HG03442 (cell line): ENCODE measurements around the gene CDYL.
"Not testable (repeated sequence)": the region's sequence is repeated elsewhere in the genome, so short reads cannot be mapped to it uniquely, and the experiment has no call there.

Experiments
- ATAC-seq: cut with Tn5 transposase; IDR thresholded peaks from one replicate; pipeline ENCODE4 v1.9.1; 2021; ENCODE audit warnings: mild to moderate bottlenecking, moderate library complexity; ENCODE audit not compliant: unreplicated experiment

The CDYL gene

DNA sequence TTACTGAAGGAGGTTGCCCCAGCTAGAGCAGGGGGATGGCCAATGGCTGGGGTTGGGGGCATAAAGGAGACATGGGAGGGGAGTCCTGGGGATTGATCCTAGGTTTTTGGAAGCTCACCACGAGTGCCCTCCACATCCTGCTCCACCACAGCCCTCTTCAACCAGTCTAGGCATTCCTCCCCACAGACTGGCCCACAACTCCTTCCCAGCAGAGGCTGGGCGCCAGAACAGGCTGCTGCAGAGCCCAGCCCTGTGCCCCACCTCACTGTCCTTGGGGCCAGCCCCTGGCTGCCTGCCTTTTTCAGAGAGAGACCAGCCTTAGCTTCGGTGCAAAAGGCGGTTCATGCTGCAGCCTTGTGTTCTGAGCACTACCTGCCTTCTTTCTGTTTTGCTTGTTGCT lies 211.2 kb downstream of the CDYL start:
- no peak for ATAC-seq

DNA sequence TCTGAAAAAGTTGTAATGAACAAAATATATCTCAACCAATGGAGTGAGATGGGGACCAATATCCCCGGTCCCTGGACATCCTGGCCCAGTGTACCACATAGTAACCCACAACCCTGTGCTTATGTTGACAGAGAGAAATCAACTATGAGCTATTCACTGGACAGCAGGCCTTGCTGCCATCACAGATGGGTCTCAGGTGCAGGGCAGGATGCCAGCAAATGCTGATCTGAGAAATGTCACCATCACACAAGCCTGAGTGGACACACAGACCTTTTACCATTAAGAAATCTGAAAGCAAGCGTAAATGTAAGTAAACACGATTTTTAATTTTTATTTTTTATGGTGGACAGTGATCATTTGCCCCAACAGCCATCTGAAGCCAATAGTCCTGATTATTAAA lies 218.5 kb downstream of the CDYL start:
- no peak for ATAC-seq

DNA sequence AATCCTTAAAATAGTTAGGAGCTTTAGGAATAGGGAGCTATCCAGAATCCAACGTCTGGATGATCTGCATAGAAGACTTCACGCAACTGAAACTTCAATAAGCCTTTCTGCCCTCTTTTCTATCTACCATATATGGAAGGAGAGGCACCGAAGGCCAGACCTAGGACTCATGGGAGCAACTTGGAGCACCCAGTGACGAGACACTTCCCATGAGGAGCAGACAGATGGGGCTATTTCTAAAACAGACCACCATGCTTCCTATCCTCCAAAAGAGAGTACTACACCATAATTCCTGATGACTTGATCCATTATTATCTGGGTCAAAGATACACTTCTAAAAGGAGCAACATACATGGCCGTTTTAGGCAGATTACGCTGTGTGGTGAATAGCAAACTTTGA lies 221.7 kb downstream of the CDYL start:
- ATAC-seq: no peak

DNA sequence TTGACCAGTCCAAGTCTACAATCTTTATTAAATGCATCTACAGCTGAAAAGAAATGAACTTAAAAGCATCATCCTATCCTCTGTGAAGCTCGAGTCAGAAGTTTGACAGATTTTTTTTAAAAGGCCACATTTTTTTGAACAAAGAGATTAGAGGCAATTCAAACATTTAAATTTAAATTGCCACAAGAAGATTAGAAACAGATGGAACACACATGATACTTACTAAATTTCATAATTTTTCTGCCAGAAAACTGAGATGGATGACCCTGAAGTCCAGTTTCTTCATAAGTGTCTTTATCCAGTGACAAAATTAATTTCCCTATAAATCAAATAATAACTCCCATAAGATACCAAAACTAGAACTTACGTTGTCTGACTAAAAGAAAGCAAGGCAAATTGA lies 223.4 kb downstream of the CDYL start:
- no peak for ATAC-seq

DNA sequence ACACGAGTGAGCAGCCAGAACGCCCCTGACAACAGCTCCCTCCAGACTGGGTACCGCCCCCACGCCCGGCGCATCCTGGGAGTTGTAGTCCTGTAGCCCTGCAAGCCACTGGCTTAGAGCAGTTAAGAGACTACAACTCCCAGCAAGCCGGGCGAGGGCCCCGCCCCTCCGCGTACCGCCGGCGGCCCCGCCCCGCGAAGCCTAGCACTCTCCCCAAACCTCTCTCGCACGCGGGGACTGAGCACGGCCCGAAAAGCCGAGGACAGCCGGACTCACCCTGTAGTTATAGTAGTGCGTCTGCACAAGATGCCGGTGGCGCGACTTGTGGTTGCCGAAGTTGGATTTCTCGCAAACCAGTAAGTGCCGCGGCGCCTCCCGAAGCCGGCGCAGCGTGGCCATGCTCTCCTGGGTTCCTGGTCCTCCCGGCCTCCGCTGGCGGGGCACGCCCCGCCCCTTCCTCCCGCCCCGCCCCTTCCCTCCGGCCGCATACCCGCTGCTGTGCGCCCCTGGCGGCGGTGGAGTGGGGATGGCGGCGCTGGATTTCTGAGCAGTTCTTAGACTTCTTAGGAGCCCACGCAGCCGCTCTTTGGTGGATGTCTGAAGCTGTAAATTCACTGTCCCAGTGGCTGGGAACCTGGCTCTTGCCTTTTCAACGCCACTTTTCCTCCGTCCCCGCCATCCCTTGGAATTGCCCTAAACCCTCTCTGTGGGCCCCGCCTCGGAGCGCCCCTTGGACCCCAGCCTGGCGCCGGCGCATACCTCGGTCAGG lies 227.6 kb downstream of the CDYL start, which contains the start of gene RPP40:
TSS of gene RPP40 (minus strand) at position 434 of the 769 bp plus-strand sequence. CDS start at position 399, 35 bp downstream.
- ATAC-seq: peak; percentile 93

DNA sequence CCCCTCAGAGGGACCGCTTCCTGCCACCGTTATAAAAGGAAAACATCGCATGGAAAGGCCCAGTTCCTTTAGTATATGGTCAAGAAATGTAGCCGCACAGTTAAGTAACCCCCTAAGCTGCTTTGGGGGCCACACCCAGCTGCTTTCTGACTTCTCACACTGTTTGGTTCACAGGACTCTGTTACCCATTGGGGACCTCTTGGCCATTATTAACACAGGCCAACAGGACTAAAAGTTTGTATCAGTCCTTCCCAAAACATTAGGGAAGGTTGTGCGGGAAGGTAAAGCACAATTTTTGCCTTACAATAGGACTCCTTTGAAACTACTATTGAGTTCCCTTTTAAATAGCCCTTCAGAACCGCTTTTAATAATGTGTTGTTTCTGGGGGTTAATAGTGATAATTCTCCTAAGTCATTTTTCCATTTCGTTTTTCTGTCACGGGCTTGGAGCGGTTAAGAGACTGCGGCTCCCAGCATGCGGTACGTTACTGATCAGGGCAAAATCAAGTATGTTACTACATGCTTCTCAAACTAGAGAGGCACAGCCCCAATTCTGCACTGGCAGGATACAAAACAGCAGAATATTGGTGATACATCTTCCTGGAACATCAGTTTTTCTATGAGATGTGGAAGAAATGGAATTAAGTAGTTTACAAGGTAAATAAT lies 228.3 kb downstream of the CDYL start:
- peak; percentile 1 for ATAC-seq

DNA sequence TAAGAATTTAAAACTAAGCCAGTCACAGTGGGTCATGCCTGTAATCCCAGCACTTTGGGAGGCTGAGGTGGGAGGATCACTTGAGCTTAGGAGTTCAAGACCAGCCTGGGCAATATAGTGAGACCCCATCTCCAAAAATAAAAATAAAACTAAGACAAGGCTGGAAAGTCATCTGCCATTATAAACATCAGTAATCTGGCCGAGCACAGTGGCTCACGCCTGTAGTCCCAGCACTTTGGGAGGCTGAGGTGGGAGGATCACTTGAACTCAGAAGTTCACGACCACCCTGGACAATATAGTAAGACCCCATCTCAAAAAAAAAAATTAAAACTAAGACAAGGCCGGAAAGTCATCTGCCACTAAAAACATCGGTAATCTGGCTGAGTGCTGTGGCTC lies 228.8 kb downstream of the CDYL start:
- not testable (repeated sequence) for ATAC-seq
